ENCODE measurements around the gene TNS2.
"Not testable (repeated sequence)": the region's sequence is repeated elsewhere in the genome, so short reads cannot be mapped to it uniquely, and the experiment has no call there.

The TNS2 gene, protein sequence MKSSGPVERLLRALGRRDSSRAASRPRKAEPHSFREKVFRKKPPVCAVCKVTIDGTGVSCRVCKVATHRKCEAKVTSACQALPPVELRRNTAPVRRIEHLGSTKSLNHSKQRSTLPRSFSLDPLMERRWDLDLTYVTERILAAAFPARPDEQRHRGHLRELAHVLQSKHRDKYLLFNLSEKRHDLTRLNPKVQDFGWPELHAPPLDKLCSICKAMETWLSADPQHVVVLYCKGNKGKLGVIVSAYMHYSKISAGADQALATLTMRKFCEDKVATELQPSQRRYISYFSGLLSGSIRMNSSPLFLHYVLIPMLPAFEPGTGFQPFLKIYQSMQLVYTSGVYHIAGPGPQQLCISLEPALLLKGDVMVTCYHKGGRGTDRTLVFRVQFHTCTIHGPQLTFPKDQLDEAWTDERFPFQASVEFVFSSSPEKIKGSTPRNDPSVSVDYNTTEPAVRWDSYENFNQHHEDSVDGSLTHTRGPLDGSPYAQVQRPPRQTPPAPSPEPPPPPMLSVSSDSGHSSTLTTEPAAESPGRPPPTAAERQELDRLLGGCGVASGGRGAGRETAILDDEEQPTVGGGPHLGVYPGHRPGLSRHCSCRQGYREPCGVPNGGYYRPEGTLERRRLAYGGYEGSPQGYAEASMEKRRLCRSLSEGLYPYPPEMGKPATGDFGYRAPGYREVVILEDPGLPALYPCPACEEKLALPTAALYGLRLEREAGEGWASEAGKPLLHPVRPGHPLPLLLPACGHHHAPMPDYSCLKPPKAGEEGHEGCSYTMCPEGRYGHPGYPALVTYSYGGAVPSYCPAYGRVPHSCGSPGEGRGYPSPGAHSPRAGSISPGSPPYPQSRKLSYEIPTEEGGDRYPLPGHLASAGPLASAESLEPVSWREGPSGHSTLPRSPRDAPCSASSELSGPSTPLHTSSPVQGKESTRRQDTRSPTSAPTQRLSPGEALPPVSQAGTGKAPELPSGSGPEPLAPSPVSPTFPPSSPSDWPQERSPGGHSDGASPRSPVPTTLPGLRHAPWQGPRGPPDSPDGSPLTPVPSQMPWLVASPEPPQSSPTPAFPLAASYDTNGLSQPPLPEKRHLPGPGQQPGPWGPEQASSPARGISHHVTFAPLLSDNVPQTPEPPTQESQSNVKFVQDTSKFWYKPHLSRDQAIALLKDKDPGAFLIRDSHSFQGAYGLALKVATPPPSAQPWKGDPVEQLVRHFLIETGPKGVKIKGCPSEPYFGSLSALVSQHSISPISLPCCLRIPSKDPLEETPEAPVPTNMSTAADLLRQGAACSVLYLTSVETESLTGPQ (N-terminal part only)

DNA sequence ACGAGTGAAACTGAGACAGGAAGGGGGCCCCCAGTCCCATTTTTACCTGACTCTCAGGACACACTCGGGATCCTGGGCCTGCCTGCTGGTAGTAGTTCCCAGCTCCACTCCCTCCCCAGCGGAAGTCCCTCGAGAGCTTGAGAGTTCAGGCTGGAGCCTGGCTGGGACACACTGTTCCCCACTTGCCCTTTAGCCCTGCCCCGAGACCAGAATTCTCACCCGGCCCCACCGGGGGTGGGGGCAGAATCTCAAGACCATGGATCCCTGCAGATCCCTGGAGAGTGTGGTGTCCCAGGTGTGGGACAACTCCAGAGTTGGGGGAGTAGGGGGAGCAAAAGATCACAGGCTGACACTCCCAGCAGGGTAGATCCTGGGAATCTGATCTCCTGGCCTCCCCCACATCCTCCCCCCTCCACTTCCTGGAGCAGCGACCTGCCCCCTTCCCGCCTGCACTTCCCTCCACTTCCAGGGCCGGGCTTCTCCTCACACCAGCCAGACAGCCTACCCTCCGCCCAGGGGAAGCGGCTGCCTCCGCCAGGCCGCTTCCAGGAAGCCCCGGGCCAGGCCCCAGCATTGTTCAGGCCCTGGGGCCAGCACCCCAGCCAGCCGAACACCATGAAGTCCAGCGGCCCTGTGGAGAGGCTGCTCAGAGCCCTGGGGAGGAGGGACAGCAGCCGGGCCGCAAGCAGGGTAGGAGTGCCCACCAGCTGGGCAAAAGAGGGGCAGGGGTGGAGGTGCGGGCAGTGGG, at the start of gene TNS2:
Gene TNS2 (plus strand): TSS at position 495 of the 748 bp plus-strand sequence. CDS start 121 bp downstream, at position 616.
- no peak for DNase-seq

DNA sequence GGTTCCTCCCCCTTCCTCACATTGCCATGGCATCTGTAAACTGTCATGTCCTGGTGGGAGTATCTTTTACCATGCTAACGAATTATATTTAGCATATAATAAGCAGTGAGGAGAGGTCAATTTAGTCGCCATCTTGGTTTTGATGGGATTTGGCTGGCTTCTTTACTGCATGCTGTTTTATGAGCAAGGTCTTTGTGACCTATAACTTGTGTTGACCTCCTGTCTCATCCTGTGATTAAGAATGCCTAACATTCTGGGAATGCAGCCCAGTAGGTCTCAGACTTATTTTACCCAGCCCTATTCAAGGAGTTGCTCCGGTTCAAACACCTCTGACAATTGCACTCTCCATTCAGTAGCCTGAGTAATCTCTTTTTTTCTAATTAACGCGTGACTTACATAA, 45.7 kb upstream of the TNS2 start:
- DNase-seq: no peak

DNA sequence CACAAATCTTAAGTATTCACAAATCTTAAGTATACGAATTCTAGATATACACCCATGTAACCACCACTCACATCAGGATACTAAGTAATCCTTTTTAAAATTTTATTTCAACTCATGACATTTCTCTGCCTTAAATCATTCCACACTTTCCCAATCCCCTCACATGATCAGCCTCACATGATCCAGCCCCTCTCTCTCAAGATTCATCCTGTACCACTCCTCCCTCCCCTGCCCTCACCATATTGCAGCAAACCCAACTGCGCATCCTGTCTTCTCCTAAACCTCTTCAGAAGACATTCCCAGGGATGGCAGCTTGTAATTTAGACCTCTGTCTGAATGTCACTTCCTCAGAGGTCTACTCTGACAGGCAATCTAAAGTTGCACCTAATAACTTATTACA, 45.3 kb upstream of the TNS2 start:
- no peak for DNase-seq

DNA sequence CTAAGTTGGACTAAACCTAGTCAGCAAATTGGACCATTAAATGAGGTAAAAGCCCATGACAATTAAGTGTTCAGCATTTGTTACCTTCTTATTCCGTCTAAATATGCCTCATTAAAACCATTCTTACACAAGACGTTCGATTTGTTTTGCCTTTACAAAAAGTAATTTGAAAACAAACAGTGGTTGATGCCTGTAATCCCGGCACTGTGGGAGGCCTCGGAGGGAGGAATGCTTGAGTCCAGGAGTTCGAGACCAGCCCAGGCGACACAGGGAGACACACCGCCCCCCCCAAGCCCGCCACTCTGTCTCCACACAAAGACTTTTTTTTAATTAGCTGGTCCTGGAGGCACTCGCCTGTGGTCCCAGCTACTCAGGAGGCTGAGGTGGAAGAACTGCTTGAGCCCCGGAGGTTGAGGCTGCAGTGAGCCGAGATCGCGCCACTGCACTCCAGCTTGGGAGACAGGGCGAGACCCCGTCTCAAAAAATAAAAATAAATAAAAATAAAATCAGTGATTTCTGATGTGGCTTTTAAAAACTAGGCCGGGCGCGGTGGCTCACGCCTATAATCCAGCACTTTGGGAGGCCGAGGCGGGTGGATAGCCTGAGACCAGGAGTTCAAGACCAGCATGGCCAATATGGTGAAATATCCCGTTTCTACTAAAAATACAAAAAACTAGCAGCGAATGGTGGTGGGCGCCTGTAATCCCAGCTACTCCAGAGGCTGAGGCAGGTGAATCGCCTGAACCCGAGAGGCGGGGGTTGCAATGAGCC, 44.5 kb upstream of the TNS2 start:
- DNase-seq: no peak

DNA sequence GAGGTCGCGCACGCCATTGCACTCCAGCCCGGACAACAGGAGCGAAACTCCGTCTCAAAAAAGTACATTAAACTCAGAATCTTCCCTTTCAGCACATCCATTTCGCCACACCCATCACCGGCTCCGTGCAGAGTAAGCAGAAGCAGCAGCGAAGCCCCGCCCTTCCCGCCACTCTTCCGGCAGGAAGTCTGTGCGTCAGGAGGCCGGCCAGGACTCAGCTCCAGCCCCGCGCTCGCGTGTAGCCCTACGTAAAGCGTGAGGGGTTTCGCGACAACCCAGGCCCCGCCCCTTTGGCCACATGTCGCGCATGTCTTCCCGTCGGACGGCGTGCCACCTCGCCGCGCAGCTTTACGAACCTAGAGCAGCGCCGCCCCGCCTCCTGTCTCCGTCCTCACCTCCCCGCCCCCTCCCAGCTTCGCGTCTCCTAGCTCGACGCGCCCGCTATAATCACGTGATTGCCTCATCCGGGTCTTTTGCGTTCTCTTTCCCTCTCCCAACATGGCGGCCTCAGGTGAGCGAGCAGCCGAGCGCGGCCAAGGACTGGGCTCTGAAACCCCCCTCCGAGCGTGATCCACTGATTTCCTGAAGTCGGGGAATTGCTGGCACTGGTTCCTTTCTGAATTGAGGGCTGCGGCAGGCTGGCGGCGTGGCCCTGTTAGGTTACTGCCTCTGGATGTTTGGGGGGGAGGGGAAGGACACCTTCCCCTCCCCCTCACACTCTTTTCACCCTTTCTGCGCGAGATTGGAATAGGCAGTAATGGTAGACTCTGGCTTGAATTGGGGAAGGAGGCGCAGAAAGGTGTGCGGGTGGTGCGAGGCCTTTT, 43.7 kb upstream of the TNS2 start, which contains the start of gene EIF4B:
Gene EIF4B (plus strand): TSS at position 471 of the 824 bp plus-strand sequence. CDS start 28 bp downstream, at position 499.
- DNase-seq: peak; percentile 99

DNA sequence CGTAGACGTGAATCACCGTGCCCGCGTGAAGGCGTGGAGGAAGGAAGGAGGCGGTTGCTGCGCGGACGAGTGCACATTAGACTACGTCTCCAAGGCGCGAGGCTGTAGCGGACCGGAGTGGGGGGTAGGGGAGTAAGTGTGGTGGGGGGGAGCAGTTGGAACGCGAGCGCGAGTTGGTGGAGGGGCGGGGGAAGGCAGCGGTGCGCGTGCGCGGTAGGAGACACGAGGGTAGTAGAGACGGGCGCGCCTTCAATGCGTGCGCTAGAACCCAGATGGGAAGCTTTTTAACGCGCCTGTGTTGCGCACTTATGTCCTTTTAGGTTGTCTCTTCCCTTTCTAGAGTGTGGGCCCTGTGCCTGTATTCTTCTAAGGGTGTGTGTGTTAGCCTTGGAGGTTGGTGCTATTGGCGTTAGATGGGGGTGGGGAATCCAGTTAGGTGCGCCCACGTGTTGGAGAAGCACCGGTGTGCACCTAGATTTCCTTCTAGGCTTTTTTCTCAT, 43.0 kb upstream of the TNS2 start:
- DNase-seq: peak; percentile 68

DNA sequence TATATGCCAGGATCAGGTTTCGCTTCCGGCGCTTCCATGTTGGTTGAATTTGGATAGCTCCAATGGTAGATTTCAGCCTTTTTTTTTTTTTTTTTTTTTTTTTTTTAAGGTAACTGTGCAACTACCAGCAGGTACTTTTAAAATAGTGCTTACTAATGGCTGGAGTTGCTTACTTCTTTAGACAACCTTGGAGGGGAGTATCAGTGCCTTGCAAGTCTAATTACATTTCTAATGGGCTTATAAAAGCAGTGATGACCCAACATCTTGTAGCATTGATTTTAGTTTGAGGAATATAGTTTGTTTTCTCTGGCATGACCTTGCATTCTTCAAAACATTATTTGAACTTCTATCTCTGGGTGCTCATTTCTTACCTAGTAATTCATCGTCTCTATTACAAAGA, 42.5 kb upstream of the TNS2 start:
- DNase-seq: no peak

DNA sequence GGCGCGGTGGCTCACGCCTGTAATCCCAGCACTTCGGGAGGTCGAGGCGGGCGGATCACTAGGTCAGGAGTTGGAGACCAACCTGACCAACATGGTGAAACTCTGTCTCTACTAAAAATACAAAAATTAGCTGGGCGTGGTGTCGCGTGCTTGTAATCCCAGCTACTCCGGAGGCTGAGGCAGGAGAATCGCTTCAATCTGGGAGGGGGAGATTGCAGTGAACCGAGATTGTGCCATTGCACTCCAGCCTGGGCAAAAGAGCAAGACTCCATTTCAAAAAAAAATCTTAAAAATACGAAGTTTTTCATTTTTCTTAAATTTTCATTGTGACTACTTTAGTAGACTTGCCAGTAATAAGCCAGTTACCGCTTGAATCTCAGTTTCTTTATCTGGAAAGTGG, 41.1 kb upstream of the TNS2 start:
- DNase-seq: not testable (repeated sequence)

DNA sequence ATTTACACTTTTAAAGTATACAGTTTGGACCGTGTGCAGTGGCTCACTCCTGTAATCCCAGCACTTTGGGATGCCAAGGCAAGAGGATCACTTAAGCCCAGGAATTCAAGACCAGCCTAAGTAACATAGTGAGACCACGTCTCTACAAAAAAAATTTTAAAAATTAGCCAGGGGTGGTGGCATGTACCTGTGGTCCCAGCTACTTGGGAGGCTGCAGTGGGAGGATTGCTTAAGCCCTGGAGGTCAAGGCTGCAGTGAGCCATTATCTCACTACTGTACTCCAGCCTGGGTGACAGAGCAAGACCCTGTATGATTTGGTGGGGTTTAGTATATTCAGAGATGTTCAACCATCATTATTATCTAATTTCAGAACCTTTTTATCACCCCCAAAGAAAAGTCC, 38.9 kb upstream of the TNS2 start:
- no peak for DNase-seq

DNA sequence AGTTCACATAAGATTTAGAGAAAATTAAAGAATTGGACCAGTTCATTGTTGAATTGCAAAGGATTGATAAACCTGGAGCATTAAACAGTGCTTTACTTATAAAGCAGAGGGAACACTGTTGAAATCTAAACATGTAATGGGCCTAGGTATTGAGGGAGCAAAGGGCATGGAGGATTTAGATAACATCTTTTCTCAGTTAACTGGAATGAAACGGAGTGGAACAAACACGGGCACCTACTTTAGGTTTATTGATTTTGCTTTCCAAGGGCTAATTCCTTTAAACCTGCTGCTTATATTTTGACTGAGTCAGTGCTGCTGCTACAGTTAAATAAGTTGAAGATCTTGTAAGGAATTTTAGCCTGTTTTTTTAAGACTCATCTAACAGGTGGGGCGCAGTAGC, 38.0 kb upstream of the TNS2 start:
- DNase-seq: no peak

DNA sequence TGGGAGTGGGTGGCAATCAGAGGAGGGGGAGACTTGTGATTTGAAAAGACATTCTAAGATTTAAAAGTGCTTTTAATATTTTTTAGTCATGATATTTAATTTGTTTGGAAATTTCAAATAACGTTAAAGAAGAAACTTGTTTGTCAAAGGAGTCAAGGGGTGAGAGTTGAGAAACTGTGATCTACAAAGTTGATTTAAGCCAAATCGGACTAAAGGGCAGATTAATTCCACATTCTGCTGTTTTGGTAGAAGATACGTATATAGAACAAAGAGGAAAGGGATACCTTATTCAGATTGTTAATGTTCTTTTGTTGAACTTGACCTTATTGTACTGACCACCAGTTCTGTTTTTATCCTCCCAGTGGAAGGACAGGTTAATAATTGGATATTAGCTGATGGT, 36.9 kb upstream of the TNS2 start:
- no peak for DNase-seq

DNA sequence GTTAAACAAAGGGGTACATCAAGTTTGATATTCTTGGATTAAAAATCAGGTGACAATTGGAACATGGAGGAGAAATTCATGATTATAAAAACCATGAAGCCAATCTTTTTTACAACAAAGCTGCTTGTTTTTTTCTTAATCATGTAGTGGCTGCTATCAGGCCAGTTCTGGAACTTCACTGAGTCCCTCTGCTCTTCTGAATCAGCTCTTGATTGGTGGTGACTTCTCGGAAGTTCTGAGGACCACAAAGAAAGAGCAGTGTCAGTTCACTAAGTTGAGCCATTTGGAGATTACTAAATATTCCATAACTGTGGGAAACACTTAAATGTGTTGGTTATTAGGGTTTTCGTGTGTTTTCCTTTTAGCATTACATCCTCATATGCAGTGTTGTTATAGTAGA, 35.2 kb upstream of the TNS2 start:
- no peak for DNase-seq

DNA sequence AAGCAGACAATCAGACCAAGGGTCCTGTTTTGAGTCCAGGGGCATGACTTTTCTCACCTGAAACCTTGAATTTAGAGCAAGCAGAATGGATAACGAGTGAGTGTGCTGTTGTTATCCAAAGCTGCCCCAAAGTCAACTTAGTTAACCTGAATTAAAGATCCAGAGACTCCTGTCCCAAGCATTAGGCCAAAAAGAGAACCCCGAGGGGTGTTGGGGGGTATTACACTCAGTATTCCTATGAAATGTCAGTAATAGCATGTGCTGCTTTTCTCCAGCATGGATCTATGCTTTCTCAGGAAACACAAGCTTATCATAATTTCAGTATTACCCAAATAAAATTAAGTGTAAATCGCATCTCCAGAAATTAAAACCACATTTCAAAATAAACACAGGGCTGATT, 24.6 kb upstream of the TNS2 start:
- DNase-seq: no peak

DNA sequence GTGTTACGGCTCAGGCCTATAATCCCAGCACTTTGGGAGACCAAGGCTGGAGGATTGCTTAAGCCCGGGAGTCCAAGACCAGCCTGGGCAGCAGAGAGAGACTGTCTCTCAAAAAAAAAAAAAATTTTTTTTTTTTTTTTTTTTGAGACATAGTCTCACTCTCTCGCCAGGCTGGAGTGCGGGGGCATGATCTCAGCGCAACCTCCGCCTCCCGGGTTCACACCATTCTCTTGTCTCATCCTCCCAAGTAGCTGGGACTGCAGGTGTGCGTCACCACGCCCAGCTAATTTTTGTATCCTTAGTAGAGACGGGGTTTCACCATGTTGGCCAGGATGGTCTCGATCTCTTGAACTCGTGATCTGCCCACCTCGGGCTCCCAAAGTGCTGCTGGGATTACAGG, 22.9 kb upstream of the TNS2 start:
- DNase-seq: not testable (repeated sequence)

DNA sequence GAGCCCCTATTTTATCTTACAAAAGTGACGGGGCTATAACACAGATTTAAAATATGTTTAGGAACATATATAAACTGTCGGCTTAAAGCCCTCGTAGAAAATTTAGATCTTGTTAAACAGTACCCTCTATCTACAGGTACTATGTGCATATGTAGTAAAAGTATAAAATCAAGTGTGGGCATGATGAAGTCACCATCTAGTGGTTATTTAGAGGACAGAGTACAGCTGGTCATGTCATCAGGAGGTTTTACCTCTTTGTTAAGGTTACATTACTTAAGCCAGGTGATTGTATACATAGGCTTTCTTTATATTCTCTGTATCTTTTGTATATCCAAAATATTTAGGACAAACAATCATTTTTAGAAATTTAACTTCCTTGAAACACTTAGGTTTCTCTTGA, 18.2 kb upstream of the TNS2 start:
- DNase-seq: no peak

DNA sequence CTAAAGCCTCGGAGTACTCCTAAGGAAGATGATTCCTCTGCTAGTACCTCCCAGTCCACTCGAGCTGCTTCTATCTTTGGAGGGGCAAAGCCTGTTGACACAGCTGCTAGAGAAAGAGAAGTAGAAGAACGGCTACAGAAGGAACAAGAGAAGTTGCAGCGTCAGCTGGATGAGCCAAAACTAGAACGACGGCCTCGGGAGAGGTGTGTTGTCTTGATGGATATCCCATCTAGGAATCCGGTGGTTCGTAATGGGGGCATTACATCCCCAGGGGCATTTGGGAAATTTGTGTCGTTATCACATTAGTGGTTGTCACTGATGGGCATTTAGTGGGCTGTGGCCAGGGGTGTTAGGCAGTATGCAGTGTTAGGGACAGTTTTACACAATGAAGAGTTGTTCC, 16.0 kb upstream of the TNS2 start:
- DNase-seq: not testable (repeated sequence)

DNA sequence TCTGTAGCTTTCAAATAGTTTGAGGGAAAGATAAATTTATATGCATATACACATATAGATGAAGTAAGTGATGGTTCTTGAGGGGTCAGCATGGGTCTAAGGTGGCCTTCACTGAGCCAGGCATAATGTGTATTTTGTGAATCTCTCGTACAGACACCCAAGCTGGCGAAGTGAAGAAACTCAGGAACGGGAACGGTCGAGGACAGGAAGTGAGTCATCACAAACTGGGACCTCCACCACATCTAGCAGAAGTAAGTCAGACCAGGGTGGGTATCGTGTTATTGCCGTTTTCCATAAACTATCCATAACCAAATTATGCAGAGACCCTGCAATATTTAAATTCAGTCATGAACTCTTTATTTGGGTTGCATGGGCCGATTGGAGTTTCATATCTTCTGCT, 15.4 kb upstream of the TNS2 start:
- no peak for DNase-seq

DNA sequence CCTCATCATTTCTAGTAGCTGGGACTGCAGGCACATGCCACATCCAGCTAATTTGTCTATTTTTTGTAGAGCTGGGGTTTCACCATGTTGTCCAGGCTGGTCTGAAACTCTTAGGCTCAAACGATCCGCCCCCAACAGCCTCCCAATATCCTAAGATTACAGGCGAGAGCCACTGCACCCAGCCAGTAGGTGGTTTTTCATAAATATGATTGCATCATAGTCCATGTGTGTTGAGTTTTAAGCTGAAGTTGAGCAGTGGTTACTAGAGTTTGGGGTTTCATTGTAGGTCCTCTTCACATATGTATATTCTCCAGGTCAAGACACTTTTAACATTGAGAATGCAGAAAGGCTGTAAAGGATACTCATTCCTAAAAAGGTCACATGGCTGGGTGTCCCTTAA, 13.1 kb upstream of the TNS2 start:
- no peak for DNase-seq

DNA sequence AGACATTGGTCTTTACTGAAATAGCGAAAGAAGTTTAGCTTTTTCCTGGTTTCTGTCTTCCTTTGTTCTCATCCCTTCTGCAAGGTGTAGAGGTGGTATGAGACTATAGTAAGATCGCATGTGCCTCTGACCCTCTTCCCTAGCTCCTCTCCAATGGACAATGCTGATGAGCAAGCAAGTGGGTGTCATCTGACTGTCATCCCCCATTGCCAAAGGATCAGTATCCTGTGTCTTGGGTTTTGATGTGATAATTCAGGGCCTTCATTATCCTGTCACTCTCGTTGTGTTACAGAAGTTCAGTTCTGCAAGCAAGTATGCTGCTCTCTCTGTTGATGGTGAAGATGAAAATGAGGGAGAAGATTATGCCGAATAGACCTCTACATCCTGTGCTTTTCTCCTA, 10.0 kb upstream of the TNS2 start:
- no peak for DNase-seq
